Measurements from ENCODE around the gene GAL3ST1. TPM values are rescaled to one million over a fixed set of nuclear protein-coding genes. Genes with fewer than 3 reads are reported as not detected.
"Not testable (repeated sequence)": the region's sequence is repeated elsewhere in the genome, so short reads cannot be mapped to it uniquely, and the experiment has no call there.

Gene GAL3ST1
- total RNA-seq, 1 donor from 2014 or later: not detected

- no peak for ATAC-seq
Observed at GRCh38 chr22:30596886-30597285, 22.4 kb upstream of the GAL3ST1 start.

- no peak for ATAC-seq
Observed at GRCh38 chr22:30596199-30596598, 21.7 kb upstream of the GAL3ST1 start.

GRCh38 chr22:30592360-30592713 lies 17.9 kb upstream of the GAL3ST1 start:
- ATAC-seq: not testable (repeated sequence)

GRCh38 chr22:30591588-30592359 lies 17.3 kb upstream of the GAL3ST1 start, which contains the start of gene PES1:
Gene PES1 (minus strand): TSS chr22:30591910. CDS start chr22:30591833, 77 bp downstream.
- peak; percentile 99 for ATAC-seq

GRCh38 chr22:30591191-30591587 lies 16.7 kb upstream of the GAL3ST1 start:
- no peak for ATAC-seq

GRCh38 chr22:30586414-30586813 lies 11.9 kb upstream of the GAL3ST1 start:
- no peak for ATAC-seq

- ATAC-seq: no peak
Observed at GRCh38 chr22:30584441-30584840, 10.0 kb upstream of the GAL3ST1 start.

GRCh38 chr22:30582788-30583545 lies 8.5 kb upstream of the GAL3ST1 start:
- ATAC-seq: no peak

- no peak for ATAC-seq
Observed at GRCh38 chr22:30582051-30582450, 7.6 kb upstream of the GAL3ST1 start.

- no peak for ATAC-seq
Observed at GRCh38 chr22:30580896-30581295, 6.4 kb upstream of the GAL3ST1 start.

GRCh38 chr22:30578481-30578880 lies 4.0 kb upstream of the GAL3ST1 start:
- no peak for ATAC-seq

GRCh38 chr22:30575859-30576258 lies 1.4 kb upstream of the GAL3ST1 start:
- ATAC-seq: no peak

- ATAC-seq: no peak
Observed at GRCh38 chr22:30574997-30575671, 669 bp upstream of the GAL3ST1 start.

GRCh38 chr22:30573594-30574094 lies 821 bp downstream of the GAL3ST1 start:
- ATAC-seq: no peak

GRCh38 chr22:30572840-30573593 lies 1.4 kb downstream of the GAL3ST1 start:
- ATAC-seq: no peak

GRCh38 chr22:30572210-30572609 lies 2.3 kb downstream of the GAL3ST1 start:
- ATAC-seq: no peak

- no peak for ATAC-seq
Observed at GRCh38 chr22:30569674-30570202, 4.7 kb downstream of the GAL3ST1 start.

- ATAC-seq: no peak
Observed at GRCh38 chr22:30568137-30568805, 6.2 kb downstream of the GAL3ST1 start.

- ATAC-seq: not testable (repeated sequence)
Observed at GRCh38 chr22:30567277-30567676, 7.2 kb downstream of the GAL3ST1 start.

GRCh38 chr22:30566125-30566524 lies 8.3 kb downstream of the GAL3ST1 start:
- no peak for ATAC-seq

- ATAC-seq: no peak
Observed at GRCh38 chr22:30565341-30565740, 9.1 kb downstream of the GAL3ST1 start.

- no peak for ATAC-seq
Observed at GRCh38 chr22:30564761-30565119, 9.7 kb downstream of the GAL3ST1 start.

All from esophagus mucosa (tissue), 1 donor.